HEK293 (cell line): ENCODE data around the gene SLC38A9.

Experiments
- CTCF ChIA-PET: fragments of 350-600 bp; formaldehyde crosslinking; extraction: SDS; loops from one replicate; lab custom pipeline; 2021; ENCODE audit warnings: antibody characterized with exemption; lab: Yijun Ruan, JAX
- POLR2A ChIA-PET: fragments of 300-600 bp; formaldehyde crosslinking; extraction: SDS; loops from one replicate; lab custom pipeline; 2020; ENCODE audit warnings: antibody characterized with exemption, inconsistent platforms; lab: Yijun Ruan, JAX
- H3K27ac ChIP-seq: fragments of 200-500 bp; sonication (Bioruptor generic); 2 replicates; pipeline ENCODE4 v1.5.1; 2014; ENCODE audit warnings: low read depth, low read length, control low read depth, inconsistent platforms; ENCODE audit errors: extremely low read depth
- H3K36me3 ChIP-seq, 2 experiments: fragments of 200-500 bp in 1 of 2; sonication (Bioruptor generic) in 1 of 2; 1 replicate in 1 of 2; 2 replicates in 1 of 2; pipeline ENCODE4 v1.5.1; 2014 to 2017; ENCODE audit warnings: inconsistent platforms in 2 of 2, low read length in 2 of 2; ENCODE audit not compliant: control insufficient read depth in 2 of 2, insufficient read depth in 1 of 2
- H3K4me1 ChIP-seq: fragments of 200-500 bp; sonication (Bioruptor generic); 2 replicates; pipeline ENCODE4 v1.5.1; 2014; ENCODE audit warnings: mild to moderate bottlenecking, low read length, inconsistent platforms; ENCODE audit not compliant: control insufficient read depth, insufficient read depth
- H3K4me3 ChIP-seq: 2 replicates; pipeline ENCODE4 v1.5.1; 2011; ENCODE audit warnings: low read depth, mild to moderate bottlenecking, control low read depth, low read length, moderate library complexity
- H3K9me3 ChIP-seq: fragments of 200-500 bp; sonication (Bioruptor generic); 2 replicates; pipeline ENCODE4 v1.5.1; 2014; ENCODE audit warnings: low read depth, low read length, inconsistent platforms; ENCODE audit not compliant: control insufficient read depth, insufficient read depth
- ELK4 ChIP-seq: IDR thresholded peaks from 2 replicates; pipeline ENCODE4 v1.6.1; 2011; ENCODE audit warnings: mild to moderate bottlenecking, low read depth, low read length, borderline replicate concordance
- KLF7 ChIP-seq: fragments of 450-650 bp; formaldehyde crosslinking; IDR thresholded peaks from 2 replicates; pipeline ENCODE4 v1.5.1; 2016; ENCODE audit warnings: missing biosample characterization, missing genetic modification characterization, borderline replicate concordance
- PRDM10 ChIP-seq: fragments of 450-650 bp; formaldehyde crosslinking; IDR thresholded peaks from 2 replicates; pipeline ENCODE4 v1.5.1; 2016; ENCODE audit warnings: missing biosample characterization, missing genetic modification characterization
- ZBTB10 ChIP-seq: fragments of 450-650 bp; formaldehyde crosslinking; IDR thresholded peaks from 2 replicates; pipeline ENCODE4 v1.5.1; 2016; ENCODE audit warnings: missing biosample characterization, missing genetic modification characterization
- ZNF174 ChIP-seq: fragments of 450-650 bp; formaldehyde crosslinking; IDR thresholded peaks from 2 replicates; pipeline ENCODE4 v1.5.0; 2017; ENCODE audit warnings: missing biosample characterization, mild to moderate bottlenecking, missing genetic modification characterization
- ZNF302 ChIP-seq: fragments of 450-650 bp; formaldehyde crosslinking; IDR thresholded peaks from 2 replicates; pipeline ENCODE4 v1.5.1; 2016; ENCODE audit warnings: missing biosample characterization, missing genetic modification characterization, low read depth
- ZNF37A ChIP-seq: fragments of 450-650 bp; IDR thresholded peaks from 2 replicates; pipeline ENCODE4 v1.5.1; 2018; ENCODE audit warnings: missing biosample characterization, missing genetic modification characterization
- ZNF394 ChIP-seq: fragments of 450-650 bp; formaldehyde crosslinking; IDR thresholded peaks from 2 replicates; pipeline ENCODE4 v1.5.1; 2016; ENCODE audit warnings: missing biosample characterization, missing genetic modification characterization, mild to moderate bottlenecking, moderate library complexity, borderline replicate concordance
- ZNF423 ChIP-seq: fragments of 450-650 bp; formaldehyde crosslinking; IDR thresholded peaks from 2 replicates; pipeline ENCODE4 v1.5.1; 2016; ENCODE audit warnings: missing biosample characterization, missing genetic modification characterization
- ZNF473 ChIP-seq: fragments of 450-650 bp; formaldehyde crosslinking; IDR thresholded peaks from 2 replicates; pipeline ENCODE4 v1.5.1; 2017; ENCODE audit warnings: missing biosample characterization, missing genetic modification characterization
- ZNF549 ChIP-seq: fragments of 450-650 bp; IDR thresholded peaks from 2 replicates; pipeline ENCODE4 v1.5.1; 2018; ENCODE audit warnings: missing biosample characterization, missing genetic modification characterization, mild to moderate bottlenecking, inconsistent platforms, moderate library complexity
- ZNF677 ChIP-seq: fragments of 450-650 bp; IDR thresholded peaks from 2 replicates; pipeline ENCODE4 v1.5.0; 2018; ENCODE audit warnings: missing biosample characterization, mild to moderate bottlenecking, missing genetic modification characterization, moderate library complexity
- ZNF777 ChIP-seq: fragments of 450-650 bp; formaldehyde crosslinking; IDR thresholded peaks from 2 replicates; pipeline ENCODE4 v1.5.1; 2017; ENCODE audit warnings: missing biosample characterization, missing genetic modification characterization, borderline replicate concordance
- TF ChIP-seq, protein P1 (sequence below): fragments of 450-650 bp; formaldehyde crosslinking; IDR thresholded peaks from 2 replicates; pipeline ENCODE4 v1.5.1; 2016; ENCODE audit warnings: missing biosample characterization, missing genetic modification characterization

The SLC38A9 gene

GRCh38 chr5:55578771-55579170 lies 133.4 kb downstream of the SLC38A9 start (continued):
- TF ChIP-seq ELK4, result no peak
- no peak for TF ChIP-seq ZNF549
- no peak for TF ChIP-seq ZNF423 (tag by site-specific recombination)
- TF ChIP-seq ZNF174 (tag by site-specific recombination), result no peak
- no peak for TF ChIP-seq KLF7
- TF ChIP-seq ZBTB10 (tag by site-specific recombination), result no peak
- TF ChIP-seq ZNF473 (tag by site-specific recombination), result no peak
- TF ChIP-seq ZNF777, result no peak
- TF ChIP-seq, protein P1, sequence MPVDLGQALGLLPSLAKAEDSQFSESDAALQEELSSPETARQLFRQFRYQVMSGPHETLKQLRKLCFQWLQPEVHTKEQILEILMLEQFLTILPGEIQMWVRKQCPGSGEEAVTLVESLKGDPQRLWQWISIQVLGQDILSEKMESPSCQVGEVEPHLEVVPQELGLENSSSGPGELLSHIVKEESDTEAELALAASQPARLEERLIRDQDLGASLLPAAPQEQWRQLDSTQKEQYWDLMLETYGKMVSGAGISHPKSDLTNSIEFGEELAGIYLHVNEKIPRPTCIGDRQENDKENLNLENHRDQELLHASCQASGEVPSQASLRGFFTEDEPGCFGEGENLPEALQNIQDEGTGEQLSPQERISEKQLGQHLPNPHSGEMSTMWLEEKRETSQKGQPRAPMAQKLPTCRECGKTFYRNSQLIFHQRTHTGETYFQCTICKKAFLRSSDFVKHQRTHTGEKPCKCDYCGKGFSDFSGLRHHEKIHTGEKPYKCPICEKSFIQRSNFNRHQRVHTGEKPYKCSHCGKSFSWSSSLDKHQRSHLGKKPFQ, result no peak
- TF ChIP-seq ZNF394, result no peak

- Histone ChIP-seq H3K4me1 (no peaks in the 10 kb centered on the region), H3K9me3 (no peaks in the 10 kb centered on the region), H3K36me3 (no peaks in the 10 kb centered on the region), H3K27ac (no peak overlapping the region), H3K4me3 (no peak overlapping the region)
- peak; percentile 78 for TF ChIP-seq PRDM10 (tag by site-specific recombination)
- no peak for TF ChIP-seq ZNF37A (tag by site-specific recombination)
- CTCF ChIA-PET, result interaction anchor here (0.7 kb wide), 1 partner anchor 53 kb away, joined by 4 read pairs; no protein-coding TSS in a partner anchor
- POLR2A ChIA-PET, result no interaction called here
Measured at GRCh38 chr5:55577353-55578060, 134.6 kb downstream of the SLC38A9 start.

- ChIA-PET POLR2A (interaction anchor here (0.6 kb wide), 1 partner anchor 344 kb away, joined by 3 read pairs; no protein-coding TSS in a partner anchor), CTCF (no interaction called here)
- Histone ChIP-seq H3K36me3 (no peaks in the 10 kb centered on the region), H3K9me3 (no peaks in the 10 kb centered on the region), H3K27ac (no peak overlapping the region), H3K4me1 (no peaks in the 10 kb centered on the region), H3K4me3 (no peak overlapping the region)
- TF ChIP-seq ZNF677 (tag by site-specific recombination) (0 out of 2 replicates have a peak, but pooled peaks have one; percentile 29), ZNF302 (tag by site-specific recombination) (no peak)
Measured at GRCh38 chr5:55576661-55577060, 135.5 kb downstream of the SLC38A9 start.
